GM18858 (cell line): Measurements from ENCODE around the gene OTUD5.

Experiments used
- ATAC-seq: cut with Tn5 transposase; IDR thresholded peaks from one replicate; pipeline ENCODE4 v1.9.1; 2021; ENCODE audit not compliant: unreplicated experiment

The OTUD5 gene

DNA sequence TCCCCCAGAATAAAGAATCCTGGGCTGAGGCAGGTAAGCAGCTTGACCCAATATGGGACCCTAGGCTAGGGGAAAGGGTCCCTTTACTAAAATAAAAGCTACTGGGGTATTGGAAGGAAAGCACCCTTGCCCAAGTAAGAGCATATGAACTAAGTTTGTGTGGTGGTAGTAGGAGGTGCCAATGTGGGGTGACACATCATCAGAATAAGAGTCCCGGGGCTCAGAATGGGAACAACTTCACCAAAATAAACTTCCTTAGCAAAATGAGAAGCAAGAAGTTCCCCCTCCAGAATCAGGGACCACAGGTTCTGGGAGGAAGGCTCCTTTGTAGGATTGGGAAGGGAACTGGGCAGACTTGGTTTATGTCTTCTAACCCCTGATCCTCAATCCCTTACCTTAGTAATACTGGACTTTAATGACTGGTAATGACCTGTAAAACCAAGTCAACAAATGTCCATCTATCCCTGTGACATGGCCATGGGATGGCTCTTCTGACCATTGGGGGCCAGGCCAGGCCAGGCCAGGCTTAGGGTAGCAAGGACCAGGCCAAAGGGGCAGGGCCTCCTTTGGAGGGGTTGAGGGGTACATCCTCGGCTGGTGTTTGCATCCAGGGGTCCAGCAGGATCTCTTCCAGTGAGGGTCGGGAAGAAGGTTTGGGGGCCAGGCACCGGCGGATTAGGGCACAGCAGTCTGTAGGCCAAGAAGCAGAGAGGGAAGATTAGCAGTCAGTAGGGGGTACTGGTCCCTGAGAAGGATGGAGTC, 43.6 kb downstream of the OTUD5 start:
- no peak for ATAC-seq

- ATAC-seq, result peak; percentile 35
Measured at GRCh38 chrX:48911412-48912182, 45.8 kb downstream of the OTUD5 start, which contains the start of gene SLC35A2. Gene SLC35A2 (minus strand): TSS chrX:48911646. CDS start chrX:48911636, 10 bp downstream.

DNA sequence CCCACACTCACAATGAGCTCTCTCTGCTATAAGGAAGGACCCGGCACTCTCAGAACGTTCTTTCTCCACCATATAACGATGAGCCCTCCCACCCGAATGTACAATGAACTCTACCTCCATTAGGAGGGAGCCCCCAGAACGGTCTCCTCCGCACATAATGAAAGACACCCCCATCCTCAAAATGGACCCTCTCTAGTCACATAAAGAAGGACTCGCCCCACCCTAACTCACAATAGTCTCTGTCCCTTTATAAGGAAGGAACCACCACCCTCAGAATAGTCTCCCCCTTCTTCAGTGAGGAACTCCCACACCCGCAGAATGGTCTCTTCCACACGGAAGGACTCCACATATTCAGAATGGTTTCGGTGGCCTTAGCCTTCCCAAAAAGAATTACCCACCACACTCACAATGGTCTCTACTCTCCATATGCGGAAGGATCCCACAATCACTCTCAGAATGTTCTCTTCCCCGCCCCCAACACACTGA, 46.4 kb downstream of the OTUD5 start:
- ATAC-seq, result no peak

DNA sequence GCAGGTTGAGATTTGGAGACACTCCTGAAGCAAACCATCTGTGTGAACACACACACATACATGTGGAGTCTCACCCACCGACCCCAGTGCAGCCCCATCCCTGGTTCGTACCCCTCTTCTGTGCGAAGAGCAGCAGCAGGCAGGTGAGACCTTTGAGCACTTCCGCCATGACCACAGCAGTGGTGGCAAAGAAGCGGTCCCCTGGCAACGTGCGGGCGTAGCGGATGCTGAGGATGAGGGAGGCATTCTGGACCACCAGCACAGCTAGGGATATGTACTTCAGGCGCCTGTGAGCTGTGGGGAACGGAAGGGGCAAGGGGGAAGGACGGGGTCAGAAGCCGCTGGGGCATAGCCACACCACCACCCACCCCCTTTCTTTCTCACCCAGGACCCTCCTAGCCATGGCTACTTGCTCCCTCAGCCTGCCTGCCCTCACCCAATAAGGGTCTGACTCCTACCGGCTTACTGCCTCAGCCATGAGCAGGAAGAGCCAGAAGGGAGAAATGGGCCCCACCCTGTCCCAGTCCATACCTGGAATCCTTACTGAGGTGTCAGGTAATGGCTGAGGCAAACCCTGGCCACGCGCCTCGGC, 47.6 kb downstream of the OTUD5 start:
- ATAC-seq, result no peak

DNA sequence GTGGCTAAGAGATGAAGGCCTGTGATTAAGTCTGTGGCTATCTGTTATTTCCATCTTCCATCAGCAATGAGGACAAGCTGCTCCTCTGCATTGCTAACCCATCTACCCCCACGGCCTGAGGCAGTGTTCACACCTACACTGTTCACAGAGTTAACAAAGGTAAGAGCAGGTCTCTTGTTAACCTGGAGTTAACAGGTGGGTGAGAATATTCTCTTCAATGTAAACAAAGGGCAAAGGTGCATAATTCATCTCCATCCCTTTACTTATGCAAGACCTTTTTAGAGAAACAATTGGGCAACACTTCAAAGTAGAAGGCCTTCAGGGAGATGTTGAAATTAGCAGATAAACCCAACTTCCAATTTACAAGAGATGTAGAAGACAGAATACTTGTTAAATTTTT, 48.8 kb downstream of the OTUD5 start:
- ATAC-seq, result no peak

DNA sequence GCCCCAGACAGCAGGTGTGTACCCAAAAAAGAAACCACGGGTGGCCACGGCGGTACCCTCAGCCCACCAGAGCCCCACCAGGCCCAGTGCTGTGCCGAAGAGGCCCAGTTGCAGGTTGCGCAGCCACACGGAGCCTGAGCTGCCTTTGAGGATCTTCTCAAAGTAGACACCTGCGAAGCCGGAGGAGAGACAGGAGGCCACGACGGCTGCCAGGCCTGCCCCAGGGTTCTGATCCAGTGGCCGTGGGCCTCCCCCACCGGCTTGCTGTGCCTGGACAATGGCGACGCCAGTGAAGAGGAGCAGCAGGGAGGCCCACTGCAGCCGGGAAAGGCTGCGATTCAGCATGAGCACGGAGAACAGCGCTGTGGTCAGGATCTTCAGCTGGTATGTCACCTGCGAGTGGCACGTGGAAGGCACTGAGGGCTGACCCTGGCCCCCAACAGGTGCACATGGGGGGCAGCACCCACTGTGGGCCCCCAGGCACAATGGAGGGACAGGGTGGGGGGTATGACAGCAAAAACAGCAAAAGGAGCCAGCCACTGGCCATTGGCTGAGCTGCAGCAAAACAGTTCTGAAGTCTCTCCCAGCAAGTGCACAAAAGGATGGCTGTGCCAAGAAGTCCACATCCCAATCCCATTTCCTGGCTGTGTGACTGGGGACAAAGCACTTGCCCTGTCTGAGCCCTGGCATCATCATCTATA, 52.2 kb downstream of the OTUD5 start:
- ATAC-seq, result no peak

DNA sequence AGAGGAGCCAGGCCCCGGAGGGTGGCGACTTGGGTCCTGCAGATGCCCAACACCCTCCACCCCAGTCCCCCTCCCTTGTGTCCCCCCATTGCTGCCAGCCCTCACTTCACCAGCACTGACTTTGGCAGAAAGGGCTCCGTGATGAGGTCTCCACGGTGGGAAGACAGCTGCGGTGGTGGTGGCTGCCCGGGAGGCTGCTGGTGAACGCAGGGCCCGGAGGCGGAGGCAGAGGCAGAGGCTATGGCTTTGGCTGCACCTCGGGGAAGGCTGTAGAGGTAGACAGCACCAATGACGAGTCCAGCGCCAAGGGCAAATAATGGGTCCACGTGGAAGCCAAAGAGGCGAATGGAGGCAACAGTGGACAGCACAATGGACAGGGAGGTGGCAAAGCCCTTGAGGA, 52.8 kb downstream of the OTUD5 start:
- no peak for ATAC-seq

DNA sequence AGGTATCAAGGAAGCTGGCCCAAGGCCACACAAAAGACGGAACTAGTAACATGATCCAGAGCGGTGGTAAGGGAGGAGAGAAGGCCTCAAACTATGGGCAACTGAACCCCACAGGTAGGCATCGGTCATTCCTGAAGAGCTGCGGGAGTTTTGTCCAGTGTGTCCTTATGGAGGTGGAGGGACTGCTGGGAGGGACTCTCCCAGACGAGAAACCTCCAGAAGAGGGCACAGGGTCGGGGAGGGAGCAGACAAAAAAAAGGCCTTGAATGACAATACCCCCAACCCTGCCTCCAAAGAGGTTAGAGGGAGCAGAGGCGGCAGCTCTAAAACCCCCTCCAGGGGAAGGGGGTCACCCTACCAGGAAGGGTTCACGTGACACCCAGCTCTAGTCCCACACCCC, 53.2 kb downstream of the OTUD5 start:
- ATAC-seq, result no peak

DNA sequence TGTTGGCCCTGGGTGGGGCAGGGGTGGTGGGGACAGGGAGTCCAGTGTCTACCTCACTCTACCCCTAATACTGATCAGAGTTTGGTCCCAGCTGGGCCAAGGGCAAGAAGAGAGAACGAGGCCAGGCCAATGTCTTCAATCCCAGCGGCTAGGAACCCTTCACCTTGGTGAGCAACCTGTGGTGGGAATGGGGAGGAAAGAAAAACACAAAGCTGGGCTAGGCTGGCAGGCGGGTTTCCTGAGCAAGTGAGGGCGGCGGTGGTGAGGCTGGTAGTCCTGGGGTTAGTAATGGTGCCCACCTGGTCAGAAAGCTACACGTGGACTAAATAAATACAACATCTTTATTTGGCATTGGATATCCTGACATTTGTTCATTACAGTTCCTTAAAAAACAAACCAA, 54.1 kb downstream of the OTUD5 start:
- ATAC-seq, result no peak

DNA sequence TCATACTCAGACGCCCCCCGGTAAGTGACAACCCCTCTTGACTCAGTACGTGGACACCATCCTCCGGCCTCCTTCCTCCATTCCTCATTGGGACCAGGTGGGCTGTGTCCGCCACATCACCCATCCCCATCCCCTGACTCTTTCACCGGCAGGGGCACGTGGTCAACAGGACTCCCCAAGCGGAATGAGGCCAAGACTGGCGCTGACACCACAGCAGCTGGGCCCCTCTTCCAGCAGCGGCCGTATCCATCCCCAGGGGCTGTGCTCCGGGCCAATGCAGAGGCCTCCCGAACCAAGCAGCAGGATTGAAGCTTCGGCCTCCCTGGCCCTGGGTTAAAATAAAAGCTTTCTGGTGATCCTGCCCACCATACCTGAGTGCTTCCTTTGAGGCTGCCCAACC, 54.6 kb downstream of the OTUD5 start:
- ATAC-seq, result no peak

GRCh38 chrX:48902135-48902534, 55.3 kb downstream of the OTUD5 start:
- no peak for ATAC-seq

DNA sequence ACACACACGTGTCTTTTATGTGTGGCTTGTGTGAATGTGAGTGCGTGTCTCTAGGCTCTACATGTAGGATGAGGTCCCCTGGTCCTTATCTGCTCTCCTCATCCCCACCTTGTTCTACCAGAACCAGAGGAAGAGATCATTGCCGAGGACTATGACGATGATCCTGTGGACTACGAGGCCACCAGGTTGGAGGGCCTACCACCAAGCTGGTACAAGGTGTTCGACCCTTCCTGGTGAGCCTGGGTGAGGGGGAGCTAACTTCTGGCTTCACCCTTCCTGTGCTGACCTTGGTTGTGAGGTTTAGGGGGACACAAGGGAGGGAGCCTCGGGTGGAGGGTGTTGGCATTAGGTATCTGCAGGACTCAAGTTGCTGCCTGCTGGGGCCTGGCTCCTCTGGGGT, 56.3 kb downstream of the OTUD5 start:
- ATAC-seq, result no peak

DNA sequence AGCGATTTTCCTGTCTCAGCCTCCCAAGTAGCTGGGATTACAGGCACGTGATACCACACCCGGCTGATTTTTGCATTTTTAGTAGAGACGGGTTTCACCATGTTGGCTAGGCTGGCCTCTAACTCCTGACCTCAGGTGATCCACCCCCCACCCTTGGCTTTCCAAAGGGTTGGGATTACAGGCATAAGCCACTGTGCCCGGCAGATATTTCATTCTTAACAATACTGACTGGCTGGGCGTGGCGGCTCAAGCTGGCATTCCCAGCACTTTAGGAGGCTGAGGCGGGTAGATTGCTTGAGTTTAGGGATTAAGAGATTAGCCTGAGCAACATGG, 58.4 kb downstream of the OTUD5 start:
- no peak for ATAC-seq

GRCh38 chrX:48897625-48898306, 59.6 kb downstream of the OTUD5 start, which contains the start of the genes PQBP1 and TIMM17B:
Gene PQBP1 (plus strand): TSS chrX:48897930. CDS start chrX:48898510, 580 bp downstream.
Gene TIMM17B (minus strand): TSS chrX:48897768. CDS start chrX:48897749, 19 bp downstream.
- ATAC-seq, result peak; percentile 89

DNA sequence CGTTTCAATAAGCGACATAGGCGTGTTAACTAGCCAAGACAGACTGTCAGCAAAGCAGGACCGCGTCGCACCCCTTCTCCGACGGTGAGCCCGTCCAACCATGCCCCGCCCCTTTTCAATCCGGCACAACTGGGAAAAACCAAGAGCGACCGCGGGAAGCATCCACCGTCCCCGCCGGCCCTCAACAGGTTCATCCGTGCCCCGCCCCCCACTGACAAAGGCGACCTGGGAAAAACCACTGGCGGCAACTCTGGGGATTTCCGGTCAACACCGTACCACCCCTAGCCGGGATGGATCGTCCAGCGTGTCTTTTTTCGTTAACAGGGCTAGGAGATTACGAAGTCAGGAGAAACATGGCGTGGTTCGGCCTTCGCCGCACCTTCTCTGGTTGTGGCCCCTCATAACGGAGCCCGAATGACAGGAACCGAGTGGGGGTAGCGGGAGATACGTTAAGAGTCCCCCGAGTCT, 60.2 kb downstream of the OTUD5 start:
- no peak for ATAC-seq

GRCh38 chrX:48896611-48897011, 60.8 kb downstream of the OTUD5 start:
- ATAC-seq, result no peak

GRCh38 chrX:48894891-48895290, 62.5 kb downstream of the OTUD5 start:
- ATAC-seq, result no peak

DNA sequence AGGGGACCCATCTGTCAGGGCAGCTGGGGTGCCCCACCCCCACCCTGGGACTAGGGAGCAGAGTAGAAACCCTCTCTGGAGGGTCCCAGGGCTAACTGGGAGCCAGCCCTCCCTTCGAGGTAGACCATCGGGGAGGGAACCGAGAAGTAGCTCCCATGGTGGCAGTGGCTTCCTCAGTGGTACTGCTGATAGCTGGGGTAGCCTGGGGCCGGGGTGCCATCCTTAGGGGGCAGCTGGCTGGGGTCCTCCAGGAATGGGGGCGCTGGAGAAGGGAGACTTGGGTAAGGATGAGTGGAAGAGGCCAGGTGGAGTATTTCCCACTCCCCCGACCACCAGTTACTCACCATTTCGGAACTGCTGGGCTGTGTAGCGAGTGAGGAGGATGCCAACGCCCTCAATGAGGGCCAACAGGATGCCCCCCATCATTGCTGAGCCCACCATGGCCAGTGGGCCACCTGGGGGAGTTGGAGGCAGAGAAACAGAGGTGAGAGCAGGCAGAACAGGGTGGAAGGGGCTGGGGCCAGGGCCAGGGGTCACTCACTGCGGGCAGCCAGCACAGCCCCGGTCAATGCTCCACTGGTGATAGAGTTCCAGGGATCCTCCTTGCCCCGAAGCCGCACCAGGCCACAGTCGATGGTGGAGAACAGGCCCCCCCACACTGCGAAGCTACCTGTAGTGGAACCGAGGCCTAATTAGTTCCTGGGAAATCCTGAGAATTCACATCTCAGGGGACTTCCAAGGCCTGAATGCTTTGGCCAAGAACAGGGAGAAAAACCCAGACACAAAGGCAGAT, 63.7 kb downstream of the OTUD5 start:
- no peak for ATAC-seq

DNA sequence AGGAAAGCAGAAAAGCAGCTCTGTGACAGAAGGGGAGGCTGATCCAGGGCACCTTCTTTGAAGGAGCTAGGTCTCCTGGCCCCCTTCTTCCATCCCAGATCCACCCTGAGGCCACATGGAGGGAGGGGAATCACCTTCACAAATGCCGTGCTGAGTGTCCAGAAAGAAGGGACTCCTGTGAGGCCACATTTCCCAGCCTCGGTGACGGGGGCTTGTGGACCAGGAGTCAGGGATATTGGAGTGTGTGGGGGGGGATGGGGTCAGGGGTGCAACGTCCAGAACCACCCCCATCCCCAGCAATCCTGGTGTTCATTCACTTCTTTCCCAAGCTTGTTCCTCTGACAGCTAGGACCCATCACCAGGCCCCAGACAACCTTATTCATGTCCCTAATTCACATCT, 64.5 kb downstream of the OTUD5 start:
- ATAC-seq, result no peak
